HG03175 (cell line): ENCODE data around the gene FUT1.
"Not testable (repeated sequence)": the region's sequence is repeated elsewhere in the genome, so short reads cannot be mapped to it uniquely, and the experiment has no call there.

ENCODE experiments used
- ATAC-seq: cut with Tn5 transposase; IDR thresholded peaks from one replicate; pipeline ENCODE4 v1.9.1; 2021; ENCODE audit warnings: mild to moderate bottlenecking, moderate library complexity; ENCODE audit not compliant: unreplicated experiment

FUT1 gene

GRCh38 chr19:48768994-48769713 is 16.7 kb upstream of the FUT1 start:
- ATAC-seq = no peak

GRCh38 chr19:48768171-48768753 is 15.8 kb upstream of the FUT1 start:
- not testable (repeated sequence) for ATAC-seq

GRCh38 chr19:48765816-48766215 is 13.4 kb upstream of the FUT1 start:
- not testable (repeated sequence) for ATAC-seq

GRCh38 chr19:48760504-48761205 is 8.2 kb upstream of the FUT1 start:
- ATAC-seq = no peak

- ATAC-seq = no peak
Observed at GRCh38 chr19:48757741-48758144, 5.3 kb upstream of the FUT1 start.

- ATAC-seq = no peak
Observed at GRCh38 chr19:48757089-48757675, 4.7 kb upstream of the FUT1 start.

GRCh38 chr19:48756686-48757085 is 4.2 kb upstream of the FUT1 start:
- no peak for ATAC-seq

- no peak for ATAC-seq
Observed at GRCh38 chr19:48756212-48756611, 3.8 kb upstream of the FUT1 start.

- no peak for ATAC-seq
Observed at GRCh38 chr19:48755787-48756186, 3.3 kb upstream of the FUT1 start.

GRCh38 chr19:48755084-48755641 is 2.7 kb upstream of the FUT1 start, which contains the start of gene FGF21:
TSS of gene FGF21 (plus strand) at chr19:48755524. CDS start at chr19:48756237, 713 bp downstream.
- no peak for ATAC-seq

- no peak for ATAC-seq
Observed at GRCh38 chr19:48751845-48752495, 471 bp downstream of the FUT1 start.

GRCh38 chr19:48750771-48751504 is 1.5 kb downstream of the FUT1 start:
- ATAC-seq = no peak

GRCh38 chr19:48750351-48750750 is 2.1 kb downstream of the FUT1 start:
- ATAC-seq = no peak

GRCh38 chr19:48749571-48750198 is 2.8 kb downstream of the FUT1 start:
- ATAC-seq = no peak

GRCh38 chr19:48746738-48747575 is 5.5 kb downstream of the FUT1 start, which contains the start of gene IZUMO1:
TSS of gene IZUMO1 (minus strand) at chr19:48746909. CDS start at chr19:48745859, 1,050 bp downstream.
- ATAC-seq = no peak

GRCh38 chr19:48746110-48746509 is 6.3 kb downstream of the FUT1 start:
- no peak for ATAC-seq

- no peak for ATAC-seq
Observed at GRCh38 chr19:48745208-48745995, 7.0 kb downstream of the FUT1 start.

GRCh38 chr19:48742096-48742495 is 10.3 kb downstream of the FUT1 start:
- ATAC-seq = no peak
